Mucosa of stomach (tissue), 1 donor: ENCODE measurements around the gene RBMS1.

ENCODE experiments used
- H3K27me3 ChIP-seq: one replicate; pipeline ENCODE4 v1.7.0; 2013; ENCODE audit warnings: mild to moderate bottlenecking, low read length; ENCODE audit not compliant: control insufficient read depth, insufficient read depth
- H3K36me3 ChIP-seq: one replicate; pipeline ENCODE4 v1.7.0; 2013; ENCODE audit warnings: low read length; ENCODE audit not compliant: control insufficient read depth, insufficient read depth
- H3K4me1 ChIP-seq: one replicate; pipeline ENCODE4 v1.7.0; 2013; ENCODE audit warnings: mild to moderate bottlenecking, low read length; ENCODE audit not compliant: control insufficient read depth, insufficient read depth
- H3K4me3 ChIP-seq: one replicate; pipeline ENCODE4 v1.7.0; 2013; ENCODE audit warnings: low read length
- H3K9ac ChIP-seq: one replicate; pipeline ENCODE4 v1.7.0; 2013; ENCODE audit warnings: mild to moderate bottlenecking, low read length, moderate library complexity
- H3K9me3 ChIP-seq: one replicate; pipeline ENCODE4 v1.7.0; 2013; ENCODE audit warnings: mild to moderate bottlenecking, low read length, moderate library complexity; ENCODE audit not compliant: control insufficient read depth
- donor health status: Pancreatic carcinoma.

RBMS1 gene

GRCh38 chr2:160377204-160377995 lies 116.2 kb downstream of the RBMS1 start:
- Histone ChIP-seq H3K9ac (no peak overlapping the region), H3K36me3 (no peaks in the 10 kb centered on the region), H3K27me3 (no peaks in the 10 kb centered on the region), H3K4me1 (peaks cover 22% of the 10 kb centered on the region), H3K4me3 (no peak overlapping the region), H3K9me3 (no peaks in the 10 kb centered on the region)

- H3K27me3 ChIP-seq, result no peaks in the 10 kb centered on the region
- no peaks in the 10 kb centered on the region for H3K9me3 ChIP-seq
- H3K9ac ChIP-seq, result no peak overlapping the region
- no peaks in the 10 kb centered on the region for H3K36me3 ChIP-seq
- H3K4me1 ChIP-seq, result peaks cover 24% of the 10 kb centered on the region
- no peak overlapping the region for H3K4me3 ChIP-seq
Measured at GRCh38 chr2:160376576-160376975, 117.0 kb downstream of the RBMS1 start.

- no peaks in the 10 kb centered on the region for H3K9me3 ChIP-seq
- no peaks in the 10 kb centered on the region for H3K27me3 ChIP-seq
- H3K4me3 ChIP-seq, result no peak overlapping the region
- peaks cover 25% of the 10 kb centered on the region for H3K4me1 ChIP-seq
- H3K36me3 ChIP-seq, result no peaks in the 10 kb centered on the region
- H3K9ac ChIP-seq, result no peak overlapping the region
Measured at GRCh38 chr2:160375802-160376469, 117.7 kb downstream of the RBMS1 start.

GRCh38 chr2:160375037-160375436 lies 118.6 kb downstream of the RBMS1 start:
- Histone ChIP-seq H3K4me3 (no peak overlapping the region), H3K4me1 (peaks cover 25% of the 10 kb centered on the region), H3K36me3 (no peaks in the 10 kb centered on the region), H3K27me3 (no peaks in the 10 kb centered on the region), H3K9me3 (no peaks in the 10 kb centered on the region), H3K9ac (no peak overlapping the region)

GRCh38 chr2:160373666-160374065 lies 119.9 kb downstream of the RBMS1 start:
- H3K4me1 ChIP-seq, result peaks cover 25% of the 10 kb centered on the region
- H3K27me3 ChIP-seq, result no peaks in the 10 kb centered on the region
- no peaks in the 10 kb centered on the region for H3K9me3 ChIP-seq
- H3K9ac ChIP-seq, result no peak overlapping the region
- H3K36me3 ChIP-seq, result no peaks in the 10 kb centered on the region
- H3K4me3 ChIP-seq, result no peak overlapping the region

GRCh38 chr2:160373263-160373662 lies 120.3 kb downstream of the RBMS1 start:
- H3K9ac ChIP-seq, result no peak overlapping the region
- H3K4me1 ChIP-seq, result peaks cover 25% of the 10 kb centered on the region
- no peaks in the 10 kb centered on the region for H3K9me3 ChIP-seq
- H3K27me3 ChIP-seq, result no peaks in the 10 kb centered on the region
- no peak overlapping the region for H3K4me3 ChIP-seq
- H3K36me3 ChIP-seq, result no peaks in the 10 kb centered on the region

- Histone ChIP-seq H3K9me3 (no peaks in the 10 kb centered on the region), H3K9ac (no peak overlapping the region), H3K4me3 (no peak overlapping the region), H3K36me3 (no peaks in the 10 kb centered on the region), H3K4me1 (peaks cover 25% of the 10 kb centered on the region), H3K27me3 (no peaks in the 10 kb centered on the region)
Measured at GRCh38 chr2:160372585-160372984, 121.0 kb downstream of the RBMS1 start.

- Histone ChIP-seq H3K9me3 (no peaks in the 10 kb centered on the region), H3K36me3 (no peaks in the 10 kb centered on the region), H3K4me3 (no peak overlapping the region), H3K9ac (no peak overlapping the region), H3K27me3 (no peaks in the 10 kb centered on the region), H3K4me1 (peaks cover 25% of the 10 kb centered on the region)
Measured at GRCh38 chr2:160372010-160372356, 121.6 kb downstream of the RBMS1 start.

- H3K4me3 ChIP-seq, result no peak overlapping the region
- H3K36me3 ChIP-seq, result no peaks in the 10 kb centered on the region
- peaks cover 25% of the 10 kb centered on the region for H3K4me1 ChIP-seq
- H3K9me3 ChIP-seq, result no peaks in the 10 kb centered on the region
- no peaks in the 10 kb centered on the region for H3K27me3 ChIP-seq
- H3K9ac ChIP-seq, result no peak overlapping the region
Measured at GRCh38 chr2:160371251-160372009, 122.2 kb downstream of the RBMS1 start.

GRCh38 chr2:160368988-160369930 lies 124.3 kb downstream of the RBMS1 start:
- Histone ChIP-seq H3K9ac (no peak overlapping the region), H3K4me3 (no peak overlapping the region), H3K36me3 (no peaks in the 10 kb centered on the region), H3K9me3 (no peaks in the 10 kb centered on the region), H3K27me3 (no peaks in the 10 kb centered on the region), H3K4me1 (peaks cover 28% of the 10 kb centered on the region)

GRCh38 chr2:160367887-160368286 lies 125.7 kb downstream of the RBMS1 start:
- Histone ChIP-seq H3K9me3 (no peaks in the 10 kb centered on the region), H3K36me3 (no peaks in the 10 kb centered on the region), H3K4me3 (no peak overlapping the region), H3K9ac (no peak overlapping the region), H3K4me1 (peaks cover 41% of the 10 kb centered on the region), H3K27me3 (no peaks in the 10 kb centered on the region)
